Measurements from ENCODE around the gene PLD3.

Gene PLD3

DNA sequence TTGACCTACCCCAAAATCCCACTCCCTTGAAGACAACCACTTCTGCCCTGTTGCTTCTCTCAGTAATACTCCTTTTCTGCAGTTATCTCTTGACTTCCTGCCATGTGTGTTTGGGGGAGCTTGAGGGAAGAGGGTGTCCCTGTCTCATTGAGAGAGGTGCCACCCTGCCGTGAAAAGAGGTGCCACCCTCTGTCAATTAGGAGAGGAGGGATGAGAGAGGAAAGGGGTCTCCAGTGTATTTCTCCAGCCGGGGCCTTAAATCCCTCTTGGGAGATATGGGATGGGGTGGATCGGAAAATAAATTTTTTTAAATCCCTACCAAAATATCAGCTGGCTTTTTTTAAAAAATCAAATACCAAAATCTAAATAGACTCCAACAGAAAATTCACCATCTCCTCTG, 16.5 kb downstream of the PLD3 start:
- TF ChIP-seq GATA2 (IDR thresholded peaks at IDR 0.05; ENCODE audit: low read depth, low read length) (no peak), GATA3 (IDR thresholded peaks at IDR 0.05; ENCODE audit: low read depth, low read length) (no peak)

DNA sequence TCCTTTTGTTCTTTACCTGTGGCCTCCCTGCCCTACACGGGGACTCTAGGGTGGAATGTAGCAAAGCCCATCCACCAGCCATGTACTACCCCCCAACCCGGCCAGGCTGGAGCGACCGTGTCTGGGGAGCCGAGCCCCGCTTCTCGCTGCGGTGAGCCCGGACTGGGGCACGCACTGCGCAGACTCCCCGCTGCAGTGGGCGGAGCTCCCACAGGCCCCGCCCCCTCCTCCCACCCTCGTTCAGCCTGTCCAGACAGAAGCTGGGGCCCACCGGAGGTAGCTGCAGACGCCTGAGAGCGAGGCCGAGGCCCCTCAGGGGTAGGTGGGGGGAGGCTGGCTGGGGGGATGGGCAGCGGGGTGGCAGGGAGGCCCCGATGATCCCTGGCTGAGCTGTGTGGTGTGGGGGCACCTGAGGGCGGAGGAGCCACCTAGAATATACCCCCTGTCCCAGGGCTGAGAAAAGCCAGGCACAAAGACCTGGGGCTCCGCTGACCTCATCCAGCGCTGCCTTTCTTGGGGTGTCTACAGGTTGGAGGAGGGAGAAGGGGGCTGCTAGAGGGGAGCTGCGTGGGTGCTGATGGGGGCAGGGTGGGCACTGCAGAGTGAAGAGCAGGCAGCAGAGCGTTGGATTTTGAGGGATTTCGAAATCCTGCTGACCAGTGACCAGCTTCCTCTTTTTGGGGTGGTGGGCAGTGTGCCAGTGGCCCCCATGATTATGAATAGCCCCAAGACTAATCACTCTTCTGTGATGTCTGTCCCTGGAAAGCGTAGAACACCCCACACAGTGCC, 17.3 kb downstream of the PLD3 start:
- no peak for TF ChIP-seq GATA2 (IDR thresholded peaks at IDR 0.05; ENCODE audit: low read depth, low read length)
- TF ChIP-seq GATA3 (IDR thresholded peaks at IDR 0.05; ENCODE audit: low read depth, low read length): no peak

DNA sequence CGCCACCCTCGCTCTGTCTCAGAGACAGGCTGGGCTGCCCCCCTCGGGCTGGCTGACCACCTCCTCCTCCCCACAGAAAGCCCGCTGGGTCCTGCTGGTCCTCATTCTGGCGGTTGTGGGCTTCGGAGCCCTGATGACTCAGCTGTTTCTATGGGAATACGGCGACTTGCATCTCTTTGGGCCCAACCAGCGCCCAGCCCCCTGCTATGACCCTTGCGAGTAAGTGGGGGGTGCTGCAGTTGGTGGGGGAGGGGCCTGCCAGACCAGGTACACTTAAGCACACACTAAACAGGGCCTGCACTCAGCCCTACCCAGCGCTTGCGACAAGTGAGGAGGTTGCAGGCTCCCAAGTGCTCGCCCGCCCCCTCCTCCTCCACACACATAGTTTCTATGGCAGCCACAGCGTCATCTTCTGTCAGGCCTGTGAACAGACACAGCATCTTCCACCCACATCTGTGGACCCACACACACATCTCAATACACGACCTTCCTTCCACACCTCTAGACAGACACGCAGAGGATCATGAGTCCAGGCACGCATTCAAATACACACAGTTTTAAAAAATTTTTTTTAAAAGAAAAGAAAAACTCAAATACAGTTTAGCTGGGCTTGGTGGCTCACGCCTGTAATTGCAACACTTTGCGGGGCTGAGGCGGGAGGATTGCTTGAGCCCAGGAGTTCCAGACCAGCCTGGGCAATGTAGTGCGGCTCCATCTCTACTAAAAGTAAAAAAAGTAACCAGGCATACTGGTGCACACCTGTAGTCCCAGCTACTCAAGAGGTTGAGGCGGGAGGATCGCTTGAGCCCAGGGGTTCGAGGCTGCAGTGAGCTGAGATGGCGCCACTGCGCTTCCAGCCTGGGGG, 18.4 kb downstream of the PLD3 start:
- TF ChIP-seq GATA3 (IDR thresholded peaks at IDR 0.05; ENCODE audit: low read depth, low read length) (no peak), GATA2 (IDR thresholded peaks at IDR 0.05; ENCODE audit: low read depth, low read length) (no peak)

DNA sequence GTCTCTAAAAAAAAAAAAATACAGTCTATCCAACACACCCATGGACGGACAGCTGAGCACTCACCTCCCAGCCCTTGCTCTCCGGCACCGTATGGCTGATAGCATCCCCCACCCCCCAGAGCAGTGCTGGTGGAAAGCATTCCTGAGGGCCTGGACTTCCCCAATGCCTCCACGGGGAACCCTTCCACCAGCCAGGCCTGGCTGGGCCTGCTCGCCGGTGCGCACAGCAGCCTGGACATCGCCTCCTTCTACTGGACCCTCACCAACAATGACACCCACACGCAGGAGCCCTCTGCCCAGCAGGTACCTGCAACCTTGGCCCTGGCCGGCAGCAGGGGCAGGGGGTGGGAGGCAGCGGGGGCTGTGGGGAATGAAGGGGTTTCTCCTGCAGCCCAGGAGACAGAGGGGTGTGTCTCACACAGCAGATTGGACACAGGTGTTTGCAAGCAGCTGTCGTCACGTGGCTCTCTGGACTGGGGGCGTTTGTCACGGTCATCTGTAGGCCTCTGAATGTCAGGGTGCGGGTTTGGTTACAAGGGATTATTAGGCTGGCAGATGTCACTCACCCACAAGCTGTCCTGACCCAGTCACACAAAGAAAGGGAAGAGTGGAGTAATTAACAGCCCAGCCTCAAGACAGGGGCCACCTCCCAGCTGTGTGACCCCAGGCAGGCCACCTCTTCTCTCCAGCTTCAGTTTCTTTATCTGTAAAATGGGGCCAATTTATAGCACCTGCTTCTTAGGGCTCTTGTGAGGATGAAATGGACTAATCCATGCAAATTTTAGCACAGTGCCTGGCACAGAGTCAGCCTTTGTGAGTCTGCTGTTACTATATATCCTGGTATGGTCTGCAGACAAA, 19.3 kb downstream of the PLD3 start:
- no peak for TF ChIP-seq GATA3 (IDR thresholded peaks at IDR 0.05; ENCODE audit: low read depth, low read length)
- TF ChIP-seq GATA2 (IDR thresholded peaks at IDR 0.05; ENCODE audit: low read depth, low read length): no peak

DNA sequence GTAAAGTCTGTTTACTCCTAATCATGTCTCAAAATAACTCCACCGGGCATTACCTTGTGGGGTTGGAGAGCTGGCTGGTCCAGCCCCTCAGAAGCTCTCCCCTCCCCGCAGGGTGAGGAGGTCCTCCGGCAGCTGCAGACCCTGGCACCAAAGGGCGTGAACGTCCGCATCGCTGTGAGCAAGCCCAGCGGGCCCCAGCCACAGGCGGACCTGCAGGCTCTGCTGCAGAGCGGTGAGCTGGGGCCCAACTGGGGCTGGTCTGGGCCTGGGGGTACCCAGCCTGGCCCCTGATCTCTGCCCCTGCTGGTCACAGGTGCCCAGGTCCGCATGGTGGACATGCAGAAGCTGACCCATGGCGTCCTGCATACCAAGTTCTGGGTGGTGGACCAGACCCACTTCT, 21.3 kb downstream of the PLD3 start:
- TF ChIP-seq GATA2 (IDR thresholded peaks at IDR 0.05; ENCODE audit: low read depth, low read length) (no peak), GATA3 (IDR thresholded peaks at IDR 0.05; ENCODE audit: low read depth, low read length) (no peak)

DNA sequence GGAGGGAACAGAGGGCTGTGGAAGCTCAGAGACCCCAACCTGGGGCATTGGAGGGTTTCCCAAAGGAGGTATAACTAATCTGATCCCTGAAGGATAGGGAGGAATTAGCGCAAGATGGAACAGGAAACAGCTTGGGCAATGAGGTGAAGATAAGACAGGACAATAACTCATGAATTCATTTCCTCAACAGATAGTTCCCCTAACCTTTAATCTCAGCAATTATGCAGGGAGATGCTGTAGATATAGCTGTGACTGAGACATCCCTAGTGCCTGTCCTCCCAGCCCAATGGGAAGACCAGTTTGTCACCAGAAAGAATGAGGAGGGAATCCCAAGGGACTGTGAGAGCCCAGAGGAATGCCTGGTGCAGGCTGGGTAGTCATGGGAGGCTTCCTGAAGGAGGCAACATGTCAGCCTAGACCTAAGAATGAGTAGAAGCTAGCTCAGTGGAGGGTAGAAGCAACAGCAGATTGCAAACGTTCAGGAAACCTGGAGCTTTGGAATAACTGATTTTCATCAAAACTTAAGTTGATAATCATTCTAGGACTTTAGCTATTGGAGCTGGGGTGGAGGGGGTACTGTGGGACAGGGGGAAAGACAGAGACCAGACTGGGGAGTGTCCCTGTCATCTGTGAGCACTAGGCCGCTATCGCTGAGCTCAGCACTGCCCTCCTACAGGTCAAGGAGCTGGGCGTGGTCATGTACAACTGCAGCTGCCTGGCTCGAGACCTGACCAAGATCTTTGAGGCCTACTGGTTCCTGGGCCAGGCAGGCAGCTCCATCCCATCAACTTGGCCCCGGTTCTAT, 22.7 kb downstream of the PLD3 start:
- TF ChIP-seq GATA3 (IDR thresholded peaks at IDR 0.05; ENCODE audit: low read depth, low read length): no peak
- no peak for TF ChIP-seq GATA2 (IDR thresholded peaks at IDR 0.05; ENCODE audit: low read depth, low read length)

DNA sequence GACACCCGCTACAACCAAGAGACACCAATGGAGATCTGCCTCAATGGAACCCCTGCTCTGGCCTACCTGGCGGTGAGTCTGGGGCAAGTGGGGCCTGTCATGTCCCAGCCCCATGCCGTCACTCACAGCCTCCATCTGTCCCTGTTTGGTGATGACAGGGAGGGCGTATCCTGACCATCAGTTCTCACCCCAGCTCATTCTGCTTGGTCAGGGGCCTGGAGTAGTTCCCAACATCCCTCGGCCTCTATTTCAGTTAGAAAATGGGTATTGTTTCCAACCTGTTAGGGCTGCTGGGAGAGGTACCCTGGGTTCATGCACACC, 23.3 kb downstream of the PLD3 start:
- TF ChIP-seq GATA3 (IDR thresholded peaks at IDR 0.05; ENCODE audit: low read depth, low read length) (no peak), GATA2 (IDR thresholded peaks at IDR 0.05; ENCODE audit: low read depth, low read length) (no peak)

DNA sequence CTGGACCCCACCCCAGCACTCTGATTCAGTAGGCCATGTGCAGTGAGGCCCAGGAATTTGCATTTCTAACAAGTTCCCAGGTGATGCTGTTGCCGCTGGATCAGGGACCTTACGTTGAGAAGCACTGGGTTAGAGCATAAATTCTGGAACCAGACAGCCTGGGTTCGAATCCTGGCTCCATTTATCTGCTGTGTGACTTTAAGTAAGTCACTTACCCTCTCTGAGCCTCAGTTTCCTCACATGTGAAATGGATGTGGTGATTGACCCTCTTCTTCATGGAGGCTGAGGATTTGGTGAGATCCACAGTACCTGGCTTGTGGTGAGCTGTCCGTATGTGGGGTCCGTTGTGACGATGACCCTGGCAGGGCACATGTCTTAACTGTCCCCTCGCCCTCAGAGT, 25.6 kb downstream of the PLD3 start:
- TF ChIP-seq GATA2 (IDR thresholded peaks at IDR 0.05; ENCODE audit: low read depth, low read length) (no peak), GATA3 (IDR thresholded peaks at IDR 0.05; ENCODE audit: low read depth, low read length) (no peak)

DNA sequence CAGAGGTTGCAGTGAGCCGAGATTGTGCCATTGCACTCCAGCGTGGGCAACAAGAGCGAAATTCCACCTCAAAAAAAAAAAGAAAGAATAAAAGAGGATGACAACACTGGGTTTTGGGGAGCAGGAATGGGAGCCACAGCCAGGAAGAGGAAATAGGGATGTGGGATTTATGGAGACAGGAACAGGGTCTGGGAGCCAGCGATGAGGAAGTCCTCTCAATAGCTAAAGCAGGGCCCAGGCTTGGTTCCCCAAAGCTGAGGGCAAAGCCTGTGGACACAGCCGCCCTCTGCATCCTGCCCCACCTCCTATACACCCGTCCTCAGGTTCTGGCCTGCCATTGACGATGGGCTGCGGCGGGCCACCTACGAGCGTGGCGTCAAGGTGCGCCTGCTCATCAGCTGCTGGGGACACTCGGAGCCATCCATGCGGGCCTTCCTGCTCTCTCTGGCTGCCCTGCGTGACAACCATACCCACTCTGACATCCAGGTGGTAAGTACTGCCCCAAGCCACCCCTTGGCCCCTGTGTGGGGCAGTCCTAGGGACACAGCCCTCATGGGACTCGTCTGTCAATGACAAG, 27.9 kb downstream of the PLD3 start:
- TF ChIP-seq GATA3 (IDR thresholded peaks at IDR 0.05; ENCODE audit: low read depth, low read length) (no peak), GATA2 (IDR thresholded peaks at IDR 0.05; ENCODE audit: low read depth, low read length) (no peak)

DNA sequence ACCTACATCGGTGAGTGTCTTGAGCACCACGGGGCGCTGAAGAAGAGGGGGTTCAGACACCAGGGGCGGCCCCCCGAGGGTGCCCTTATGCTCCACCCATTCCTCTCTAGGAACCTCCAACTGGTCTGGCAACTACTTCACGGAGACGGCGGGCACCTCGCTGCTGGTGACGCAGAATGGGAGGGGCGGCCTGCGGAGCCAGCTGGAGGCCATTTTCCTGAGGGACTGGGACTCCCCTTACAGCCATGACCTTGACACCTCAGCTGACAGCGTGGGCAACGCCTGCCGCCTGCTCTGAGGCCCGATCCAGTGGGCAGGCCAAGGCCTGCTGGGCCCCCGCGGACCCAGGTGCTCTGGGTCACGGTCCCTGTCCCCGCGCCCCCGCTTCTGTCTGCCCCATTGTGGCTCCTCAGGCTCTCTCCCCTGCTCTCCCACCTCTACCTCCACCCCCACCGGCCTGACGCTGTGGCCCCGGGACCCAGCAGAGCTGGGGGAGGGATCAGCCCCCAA, 29.4 kb downstream of the PLD3 start:
- TF ChIP-seq GATA2 (IDR thresholded peaks at IDR 0.05; ENCODE audit: low read depth, low read length) (no peak), GATA3 (IDR thresholded peaks at IDR 0.05; ENCODE audit: low read depth, low read length) (no peak)

DNA sequence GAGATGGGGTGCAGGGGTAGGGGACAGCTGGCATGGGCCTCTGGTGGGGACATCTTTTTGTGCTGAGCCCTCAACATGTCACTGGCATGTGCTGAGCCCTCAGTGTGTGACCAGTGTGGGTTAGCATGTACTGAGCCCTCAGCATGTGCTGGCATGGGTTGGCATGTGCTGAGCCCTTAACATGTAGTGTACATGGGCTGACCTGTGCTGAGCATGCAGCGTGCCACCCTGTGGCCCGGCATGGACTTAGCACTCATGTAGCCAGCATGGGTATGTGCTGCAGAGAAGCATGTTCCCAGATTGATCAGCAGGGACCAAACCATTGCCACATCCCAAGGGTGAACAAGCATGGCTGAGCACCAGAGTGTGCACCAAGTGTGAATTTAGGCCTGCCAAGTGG, 30.0 kb downstream of the PLD3 start:
- TF ChIP-seq GATA3 (IDR thresholded peaks at IDR 0.05; ENCODE audit: low read depth, low read length): no peak
- TF ChIP-seq GATA2 (IDR thresholded peaks at IDR 0.05; ENCODE audit: low read depth, low read length): no peak

DNA sequence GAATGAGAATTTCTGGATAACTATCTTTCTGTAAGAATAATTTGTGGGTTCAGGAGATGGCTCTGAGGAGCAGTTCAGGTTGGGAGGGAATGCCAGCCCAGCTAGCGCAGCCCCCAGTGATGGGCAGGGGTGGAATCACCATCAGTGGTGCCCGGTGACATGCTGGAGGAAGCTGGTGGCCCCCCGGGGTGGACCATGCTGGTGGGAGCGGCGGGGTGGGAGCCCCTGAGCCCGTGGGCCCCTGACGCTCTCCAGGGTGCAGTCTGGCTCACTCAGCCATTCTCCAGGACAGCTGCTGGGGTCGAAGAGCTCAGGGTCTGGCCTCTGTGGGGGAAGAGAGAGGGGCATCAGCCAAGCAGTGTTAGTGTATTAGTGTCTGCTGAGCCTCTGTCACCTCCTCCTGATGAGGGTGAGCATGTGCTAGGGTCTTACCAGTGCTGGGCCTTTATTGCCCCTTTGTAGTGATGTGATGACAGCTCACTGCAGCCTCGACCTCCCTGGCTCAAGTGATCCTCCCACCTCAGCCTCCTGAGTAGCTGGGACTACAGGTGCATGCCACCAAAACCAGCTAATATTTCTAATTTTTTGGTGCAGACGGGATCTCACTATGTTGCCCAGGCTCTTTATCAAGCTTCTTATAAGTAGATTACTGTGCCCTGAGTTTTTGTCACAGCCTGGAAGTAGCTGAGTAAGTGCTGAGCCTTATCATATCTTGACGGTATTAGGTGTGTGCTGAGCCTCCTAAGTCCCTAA, 31.1 kb downstream of the PLD3 start:
- no peak for TF ChIP-seq GATA2 (IDR thresholded peaks at IDR 0.05; ENCODE audit: low read depth, low read length)
- TF ChIP-seq GATA3 (IDR thresholded peaks at IDR 0.05; ENCODE audit: low read depth, low read length): no peak
